ENCODE results near the gene RCOR3.

Gene RCOR3

GRCh38 chr1:211324992-211325775 is 66.0 kb downstream of the RCOR3 start:
- no peak for DNase-seq (ENCODE audit: low read depth, low spot score)

DNA sequence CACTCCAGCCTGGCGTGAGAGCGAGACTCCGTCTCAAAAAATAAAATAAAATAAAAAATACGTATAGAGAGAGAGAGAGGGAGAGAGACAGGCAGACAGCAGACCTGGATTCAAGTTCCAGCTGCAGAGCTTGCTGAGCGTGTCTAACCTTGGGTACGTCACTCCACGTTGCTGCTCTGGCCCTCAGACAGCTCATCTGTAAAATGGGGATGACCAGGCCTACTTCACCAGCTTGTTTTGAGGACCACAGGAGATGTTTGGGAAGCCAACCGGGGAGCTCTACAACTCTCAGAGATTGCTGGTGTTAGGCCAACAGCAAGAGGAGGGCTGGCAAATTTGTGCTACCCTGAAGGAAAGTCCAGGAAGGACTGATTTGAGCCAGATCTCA is 67.0 kb downstream of the RCOR3 start:
- no peak for DNase-seq (ENCODE audit: low read depth, low spot score)

GRCh38 chr1:211326528-211327345 is 67.6 kb downstream of the RCOR3 start, which contains the start of gene TRAF5:
TSS of gene TRAF5 (plus strand) at chr1:211326833. CDS start at chr1:211353240, 26,407 bp downstream.
- DNase-seq (ENCODE audit: low read depth, low spot score) = no peak

- no peak for DNase-seq (ENCODE audit: low read depth, low spot score)
These were observed 68.3 kb downstream of the RCOR3 start for GRCh38 chr1:211327346-211327921.

DNA sequence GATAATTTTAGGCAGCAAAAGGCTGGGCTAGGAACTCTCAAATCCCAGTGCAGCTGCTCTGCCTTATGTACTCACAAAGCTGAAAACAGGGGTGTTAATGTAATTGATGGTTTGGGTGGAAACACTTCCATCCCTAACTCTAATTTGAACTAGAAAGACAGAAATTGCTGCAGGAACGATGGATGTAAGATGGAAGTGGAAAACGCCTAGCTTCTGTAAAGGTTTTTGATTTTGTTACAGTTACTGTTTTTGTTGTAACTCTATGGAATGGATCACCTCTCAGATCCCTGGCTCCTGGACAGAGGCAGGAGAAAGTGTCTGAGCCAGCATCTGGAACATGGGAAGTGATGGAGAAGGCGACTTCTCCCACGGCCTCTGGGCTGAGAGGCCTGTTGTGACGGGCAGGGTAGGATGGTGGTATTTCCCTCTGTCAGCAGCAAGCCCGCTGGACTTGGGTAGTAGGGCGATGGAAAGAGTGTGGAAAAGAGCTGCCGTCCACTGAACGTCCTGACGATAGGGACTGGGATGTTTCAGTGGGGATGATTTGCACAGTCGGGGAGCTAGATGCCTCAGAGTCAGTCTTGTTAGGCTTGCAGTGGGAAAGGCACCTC is 69.0 kb downstream of the RCOR3 start:
- no peak for DNase-seq (ENCODE audit: low read depth, low spot score)

- no peak for DNase-seq (ENCODE audit: low read depth, low spot score)
These were observed 69.8 kb downstream of the RCOR3 start for GRCh38 chr1:211328866-211329475.

GRCh38 chr1:211329764-211330201 is 70.6 kb downstream of the RCOR3 start:
- DNase-seq (ENCODE audit: low read depth, low spot score) = no peak

GRCh38 chr1:211330282-211330936 is 71.2 kb downstream of the RCOR3 start:
- DNase-seq (ENCODE audit: low read depth, low spot score) = no peak

- DNase-seq (ENCODE audit: low read depth, low spot score) = no peak
These were observed 72.0 kb downstream of the RCOR3 start for GRCh38 chr1:211331011-211331709.

GRCh38 chr1:211332036-211332616 is 73.0 kb downstream of the RCOR3 start:
- DNase-seq (ENCODE audit: low read depth, low spot score) = no peak

DNA sequence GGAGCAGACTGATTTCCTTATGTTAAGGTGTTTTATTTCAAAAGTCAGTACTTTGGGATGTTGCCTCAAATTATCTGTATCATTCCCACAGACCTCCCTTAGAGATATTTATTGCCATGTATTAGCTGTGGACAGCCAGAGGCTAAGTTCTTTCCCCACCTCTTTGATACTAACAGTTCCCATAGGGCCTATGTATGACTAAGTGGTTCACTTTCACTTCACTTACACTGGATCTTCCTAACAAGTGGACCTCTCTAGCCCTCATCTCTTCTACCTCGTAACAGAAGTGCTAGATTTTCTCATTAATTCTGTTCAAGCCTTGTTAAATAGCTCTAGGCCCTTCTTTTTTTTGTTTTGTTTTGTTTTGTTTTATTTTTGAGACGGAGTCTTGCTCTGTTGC is 73.7 kb downstream of the RCOR3 start:
- DNase-seq (ENCODE audit: low read depth, low spot score) = no peak

DNA sequence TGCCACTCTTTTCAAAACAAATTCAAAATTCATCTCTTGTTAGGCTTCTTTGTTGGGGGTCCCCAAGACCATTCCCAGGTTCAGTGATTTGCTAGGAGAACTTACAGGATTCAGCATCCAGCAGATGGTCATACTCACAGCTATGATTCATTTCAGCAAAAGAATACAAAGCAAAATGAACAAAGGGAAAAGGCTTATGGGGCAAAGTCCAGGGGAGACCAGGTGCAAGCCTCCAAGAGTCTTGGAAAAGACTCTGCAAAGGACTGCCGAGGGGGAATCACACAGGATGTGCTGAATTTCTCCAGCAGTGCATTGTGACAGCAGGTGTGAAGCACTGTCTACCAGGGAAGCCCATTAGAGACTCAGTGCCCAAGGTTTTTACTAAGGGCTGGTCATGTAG is 74.7 kb downstream of the RCOR3 start:
- no peak for DNase-seq (ENCODE audit: low read depth, low spot score)

GRCh38 chr1:211334986-211335385 is 75.8 kb downstream of the RCOR3 start:
- DNase-seq (ENCODE audit: low read depth, low spot score) = no peak

GRCh38 chr1:211335522-211336157 is 76.5 kb downstream of the RCOR3 start:
- DNase-seq (ENCODE audit: low read depth, low spot score) = no peak

DNA sequence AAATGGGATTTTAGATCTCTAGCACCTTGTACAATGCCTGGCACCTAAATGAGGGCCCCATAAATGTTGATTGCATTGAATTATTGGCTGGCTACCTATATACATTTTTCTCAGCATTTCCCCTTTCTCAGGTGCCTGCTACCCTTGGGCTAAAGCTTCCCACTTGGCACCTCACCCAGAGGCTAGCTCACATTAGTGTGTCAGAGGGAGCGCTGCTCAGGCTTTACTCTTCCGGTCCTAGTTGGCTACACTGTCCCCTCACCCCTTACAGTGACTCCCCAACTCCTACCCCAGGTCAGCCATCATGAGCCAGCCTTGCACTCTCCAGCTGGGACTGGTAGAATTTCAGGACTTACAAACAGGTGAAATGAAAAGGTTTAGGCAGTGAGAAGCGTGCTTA is 77.0 kb downstream of the RCOR3 start:
- DNase-seq (ENCODE audit: low read depth, low spot score) = no peak

GRCh38 chr1:211336775-211337174 is 77.6 kb downstream of the RCOR3 start:
- no peak for DNase-seq (ENCODE audit: low read depth, low spot score)

DNA sequence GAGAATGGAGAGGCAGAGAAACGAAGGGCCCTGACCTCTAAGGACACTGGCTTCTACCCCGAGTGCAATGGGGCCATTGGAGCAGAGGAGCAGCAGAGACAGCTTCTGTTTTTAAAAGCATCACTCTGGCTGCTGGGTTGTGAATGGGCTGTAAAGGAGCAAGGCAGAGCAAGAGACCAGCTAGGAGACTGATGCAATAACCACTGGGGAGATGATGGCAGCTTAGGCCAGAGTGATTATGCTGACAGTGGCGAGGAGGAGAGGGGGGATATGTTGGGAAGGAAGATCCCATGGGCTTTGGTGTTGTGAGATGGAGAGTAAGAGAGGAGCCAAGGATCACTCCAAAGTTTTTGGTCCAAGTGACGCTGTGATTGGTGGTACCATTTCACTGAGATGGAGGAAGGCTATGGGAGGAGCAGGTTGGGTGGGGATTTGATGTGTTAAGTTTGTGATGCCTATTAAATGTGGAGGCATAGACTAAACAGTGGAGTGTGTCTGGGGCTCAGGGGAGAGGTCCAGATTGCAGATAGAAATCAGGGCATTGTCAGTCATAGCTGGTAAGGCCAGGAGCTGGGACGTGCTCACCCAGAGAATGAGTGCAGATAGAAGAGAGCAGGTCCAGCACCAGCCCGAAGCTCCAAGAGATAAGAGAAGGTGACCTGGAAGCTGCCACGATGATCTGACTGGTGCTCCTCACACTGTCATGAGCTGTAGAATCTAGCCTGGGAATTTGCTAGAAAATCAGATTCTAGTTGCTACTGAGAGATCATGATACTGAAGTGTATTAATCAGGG is 78.5 kb downstream of the RCOR3 start:
- no peak for DNase-seq (ENCODE audit: low read depth, low spot score)

GRCh38 chr1:211338224-211338620 is 79.1 kb downstream of the RCOR3 start:
- no peak for DNase-seq (ENCODE audit: low read depth, low spot score)

DNA sequence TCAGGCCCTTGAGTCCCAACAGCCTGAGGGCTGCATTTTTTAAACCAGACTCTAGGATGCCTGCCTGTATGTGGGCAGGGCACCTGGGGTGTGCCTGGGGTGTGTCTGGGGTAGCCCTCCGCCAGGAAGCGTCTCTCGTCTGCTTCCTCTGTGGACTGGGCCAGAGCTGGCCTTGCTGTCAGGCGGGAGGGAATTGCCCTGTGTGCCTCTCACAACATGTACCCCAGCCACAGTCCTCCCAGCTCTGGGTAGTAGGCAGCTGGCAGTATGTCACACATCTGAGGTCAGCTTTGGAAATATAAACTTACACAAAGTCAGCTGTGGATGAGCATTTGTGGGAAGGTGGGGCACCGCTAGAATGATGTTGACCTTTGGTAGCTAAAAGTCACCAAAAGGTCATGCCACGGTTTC is 80.5 kb downstream of the RCOR3 start:
- DNase-seq (ENCODE audit: low read depth, low spot score) = no peak
